Measurements from ENCODE around the gene EPB41L4A.

DNA sequence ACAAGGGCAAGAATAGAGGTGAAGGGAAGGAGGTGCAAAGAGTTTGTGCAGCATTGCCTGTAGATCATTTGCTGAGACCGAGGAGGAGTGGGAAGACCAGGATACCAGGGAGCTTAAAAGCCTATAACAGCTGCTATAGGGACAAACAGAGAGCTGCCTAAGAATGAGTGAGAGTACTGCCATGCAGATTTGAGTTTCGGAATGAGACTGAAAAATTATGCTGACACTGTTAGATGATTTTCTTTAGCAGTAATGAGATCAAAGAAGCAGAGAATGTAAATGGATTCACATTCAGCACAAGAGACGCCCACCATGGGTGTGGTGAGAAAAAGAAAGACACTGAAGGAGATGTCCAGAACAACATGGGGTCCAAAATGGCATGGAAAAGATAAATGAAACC, 69.7 kb downstream of the EPB41L4A start:
- no peak for TF ChIP-seq GATA2 (IDR thresholded peaks at IDR 0.05; ENCODE audit: low read depth, low read length)
- TF ChIP-seq GATA3 (IDR thresholded peaks at IDR 0.05; ENCODE audit: low read depth, low read length), result no peak

All from SH-SY5Y (cell line).